ENCODE data around the gene SEMA3D.

SEMA3D gene

GRCh38 chr7:85186521-85187241 lies at the start of gene SEMA3D:
Gene SEMA3D, minus strand, starts transcription at chr7:85187056. Its CDS starts 65,165 bp downstream, at chr7:85121891.
- no peak for DNase-seq

- no peak for DNase-seq
Observed at GRCh38 chr7:85234730-85235129, 47.9 kb upstream of the SEMA3D start.

GRCh38 chr7:85232068-85232467 lies 45.2 kb upstream of the SEMA3D start:
- no peak for DNase-seq

- no peak for DNase-seq
Observed at GRCh38 chr7:85230623-85231022, 43.8 kb upstream of the SEMA3D start.

DNA sequence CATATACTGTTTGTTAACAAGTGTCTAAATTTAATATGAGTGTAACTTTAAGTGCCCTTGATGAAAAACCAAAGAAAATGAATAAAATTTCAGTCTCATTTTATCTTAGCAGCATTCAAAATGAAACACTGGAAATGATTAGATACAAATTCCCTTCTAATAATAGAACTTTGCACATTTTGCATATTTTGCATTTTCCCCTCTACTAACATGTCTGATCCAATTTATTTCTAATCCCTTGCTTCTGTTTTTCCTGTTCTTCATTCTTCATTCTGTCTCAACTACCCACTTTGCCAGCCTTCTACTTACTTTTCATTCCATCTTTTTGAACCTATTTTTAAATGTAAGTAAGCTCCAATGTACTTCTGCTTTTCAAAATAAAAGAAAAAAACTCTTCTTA lies 42.7 kb upstream of the SEMA3D start:
- no peak for DNase-seq

DNA sequence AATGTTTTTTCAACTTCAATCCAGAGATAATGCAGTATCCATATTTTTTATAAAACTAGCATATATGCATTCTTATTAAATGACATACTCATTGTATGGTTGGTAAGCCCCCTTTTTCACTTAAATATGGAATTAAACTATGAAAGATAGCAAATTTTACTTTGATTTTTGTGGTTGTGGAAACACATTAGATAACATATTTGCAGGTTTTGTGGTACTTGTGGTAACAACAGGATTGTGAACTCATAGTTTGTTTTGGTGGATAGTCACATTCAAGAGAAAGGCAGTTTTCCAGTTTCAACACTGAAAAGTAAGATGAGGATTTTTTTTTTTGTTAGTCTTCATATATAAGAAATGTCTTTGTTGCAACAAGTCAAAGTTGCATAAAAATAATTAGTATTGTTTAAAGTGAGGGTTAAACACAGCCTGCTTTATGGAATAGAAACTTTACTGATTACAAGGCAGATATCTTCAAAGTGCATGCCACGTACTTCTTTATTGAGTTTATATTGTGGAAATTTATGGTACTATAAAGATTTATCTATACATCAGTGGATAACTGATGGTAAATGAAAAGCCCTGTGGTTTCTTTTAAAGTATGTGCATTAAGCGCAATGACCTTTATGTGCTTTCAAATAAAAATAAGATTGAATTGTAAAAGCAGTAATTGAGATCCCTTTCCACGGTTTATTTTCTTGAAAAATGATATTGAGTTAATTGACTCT lies 39.7 kb upstream of the SEMA3D start:
- no peak for DNase-seq

DNA sequence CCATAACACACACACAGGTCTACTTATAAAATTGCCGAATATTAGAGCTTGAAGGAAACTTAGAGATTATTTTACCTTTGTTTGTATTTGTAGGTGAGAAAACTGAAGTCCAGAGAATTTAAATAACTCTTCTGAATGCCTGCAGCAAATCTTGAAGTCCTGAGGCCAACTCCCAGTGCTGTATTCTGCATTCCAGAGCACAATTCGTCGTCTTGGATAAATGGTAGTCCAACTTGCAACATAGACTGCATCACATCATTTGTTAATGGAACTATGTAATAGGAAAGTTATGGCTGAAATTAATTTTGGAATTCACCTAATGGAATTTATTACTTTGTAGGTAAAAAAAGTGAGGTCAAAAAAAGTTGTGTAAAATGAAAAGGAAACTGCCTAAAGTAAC lies 37.3 kb upstream of the SEMA3D start:
- no peak for DNase-seq

DNA sequence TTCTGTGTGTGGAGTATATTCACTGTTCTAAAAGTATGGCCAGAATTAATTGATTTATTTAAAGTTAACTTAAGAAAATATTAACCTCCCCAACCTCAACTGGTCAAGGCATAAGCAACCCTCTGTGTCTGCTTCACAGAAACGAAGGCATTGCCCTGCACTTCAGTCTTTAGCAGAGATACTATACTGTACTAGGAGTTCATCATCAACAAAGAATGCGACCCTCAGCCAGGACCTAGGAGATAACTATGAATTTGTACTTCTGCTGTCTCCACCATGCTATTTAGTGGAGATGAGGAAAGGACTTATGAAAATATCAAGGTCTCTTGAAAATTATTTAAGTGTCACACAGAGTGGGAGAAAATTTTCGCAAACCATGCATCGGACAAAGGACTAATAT lies 35.7 kb upstream of the SEMA3D start:
- DNase-seq, result no peak

- no peak for DNase-seq
Observed at GRCh38 chr7:85221796-85222195, 34.9 kb upstream of the SEMA3D start.

DNA sequence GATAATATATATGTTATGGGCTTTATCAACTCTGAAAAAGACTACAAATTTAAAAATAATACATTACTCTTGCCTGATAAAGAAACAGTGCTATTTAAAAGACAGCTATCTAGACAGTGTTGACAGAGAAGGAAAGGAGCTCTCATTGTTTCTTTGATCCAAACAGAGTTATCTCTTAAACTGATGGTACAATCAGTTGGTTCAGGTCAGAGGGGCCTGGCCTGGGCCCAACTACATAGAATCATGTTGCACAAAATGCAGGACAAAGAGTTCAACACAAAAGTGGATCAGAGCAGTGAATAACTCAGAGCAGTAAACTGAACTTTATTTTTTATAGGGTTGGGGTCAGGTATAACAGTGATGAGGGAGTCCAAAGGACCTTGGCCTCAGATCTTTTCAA lies 33.8 kb upstream of the SEMA3D start:
- no peak for DNase-seq

GRCh38 chr7:85220023-85220422 lies 33.2 kb upstream of the SEMA3D start:
- no peak for DNase-seq

- DNase-seq, result no peak
Observed at GRCh38 chr7:85217085-85217484, 30.2 kb upstream of the SEMA3D start.

GRCh38 chr7:85215098-85215497 lies 28.2 kb upstream of the SEMA3D start:
- no peak for DNase-seq

- no peak for DNase-seq
Observed at GRCh38 chr7:85213500-85213899, 26.6 kb upstream of the SEMA3D start.

GRCh38 chr7:85205754-85206153 lies 18.9 kb upstream of the SEMA3D start:
- DNase-seq, result no peak

- DNase-seq, result no peak
Observed at GRCh38 chr7:85204496-85204895, 17.6 kb upstream of the SEMA3D start.

DNA sequence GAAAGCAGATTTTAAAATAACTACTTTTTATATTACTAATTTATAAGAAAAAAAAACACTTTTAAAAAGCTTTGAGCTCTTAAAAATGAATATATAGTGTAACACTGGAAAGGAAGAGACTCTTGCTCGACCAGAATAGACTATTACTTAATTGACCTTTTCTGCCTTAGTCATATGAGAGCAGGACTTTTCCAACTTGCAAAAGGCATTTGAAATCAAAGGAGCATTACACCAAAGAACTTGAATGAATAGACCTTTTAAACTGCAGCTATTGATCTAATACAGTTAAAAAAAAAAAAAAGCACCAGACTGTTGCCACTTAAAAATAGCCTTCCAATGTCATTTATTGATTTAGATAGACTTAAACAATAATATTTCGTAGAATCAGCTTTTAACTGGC lies 17.2 kb upstream of the SEMA3D start:
- no peak for DNase-seq

DNA sequence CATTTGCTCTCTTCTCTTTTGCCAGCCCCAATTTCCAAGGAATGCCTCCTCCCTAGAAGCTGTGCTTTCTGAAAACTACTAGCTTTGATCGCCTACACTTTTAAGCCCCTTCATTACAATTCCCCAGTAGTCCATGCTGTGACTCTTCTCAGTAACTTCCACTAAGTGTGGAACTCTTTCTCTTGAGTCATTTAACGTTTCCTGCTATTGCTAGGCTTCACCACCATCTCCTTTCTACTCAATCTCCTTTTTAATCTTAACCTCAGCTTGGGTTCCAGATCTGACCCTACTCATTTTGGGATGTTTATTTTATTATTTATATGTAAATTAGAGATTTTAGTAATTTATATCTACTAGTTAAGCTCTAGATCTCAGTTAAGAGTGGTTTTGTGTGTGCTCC lies 14.4 kb upstream of the SEMA3D start:
- DNase-seq, result no peak

DNA sequence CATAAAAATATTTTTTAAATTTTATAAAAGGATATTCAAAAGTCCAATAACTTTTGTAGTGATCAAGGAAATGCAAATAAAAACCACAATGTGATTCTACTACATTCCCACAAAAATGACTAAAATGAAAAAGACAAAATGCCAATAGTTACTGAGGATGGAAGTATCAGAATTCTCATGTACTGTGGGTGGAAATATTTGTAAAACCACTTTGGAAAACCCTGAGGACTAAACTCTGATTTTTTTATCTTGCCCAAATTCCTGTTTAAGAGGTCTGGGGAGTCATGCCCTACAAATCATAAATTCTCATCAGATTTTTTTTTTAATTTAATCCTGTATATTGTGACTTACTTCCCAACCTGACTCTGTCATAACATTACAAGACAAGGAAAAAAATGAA lies 9.8 kb upstream of the SEMA3D start:
- no peak for DNase-seq

DNA sequence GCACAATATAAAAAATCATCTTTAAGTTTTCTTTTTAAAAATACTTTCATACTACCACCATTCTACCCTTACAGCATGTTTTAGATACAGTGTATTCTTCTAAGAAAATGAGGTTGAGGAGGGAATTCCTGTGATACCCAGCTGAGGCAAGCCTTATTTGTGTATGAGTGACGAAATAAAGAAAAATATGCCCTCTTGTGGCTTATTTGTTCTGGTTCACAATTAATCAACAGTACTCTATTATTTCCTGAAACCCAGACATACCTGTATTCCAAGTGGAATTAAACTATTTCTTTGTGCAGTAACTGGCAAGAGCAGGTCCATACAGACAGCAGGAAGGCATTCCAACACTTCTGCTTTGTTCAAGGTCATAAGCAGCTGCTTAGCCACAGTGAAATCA lies 4.5 kb upstream of the SEMA3D start:
- DNase-seq, result no peak

DNA sequence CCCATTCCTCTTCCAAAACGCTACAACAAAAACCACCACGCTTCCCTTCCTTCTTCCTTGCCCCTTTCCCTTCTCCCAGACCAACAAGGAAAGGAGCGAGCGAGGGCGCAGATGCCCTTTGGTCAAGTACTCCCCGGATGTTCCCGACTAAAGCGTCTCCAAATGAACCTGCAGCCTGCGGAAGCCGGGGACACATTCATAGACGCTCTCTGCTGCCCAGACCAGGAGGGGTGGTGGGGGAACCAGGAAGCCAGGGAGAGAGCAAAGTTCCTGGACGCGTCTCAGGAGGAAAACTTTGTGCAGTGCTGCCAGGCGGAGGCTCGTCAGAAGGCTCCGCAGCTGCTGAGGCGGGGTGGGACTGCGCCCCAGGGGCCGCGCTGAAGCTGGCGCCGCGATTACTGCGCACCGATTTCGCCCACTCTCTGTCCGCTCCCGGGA lies 754 bp downstream of the SEMA3D start:
- no peak for DNase-seq

DNA sequence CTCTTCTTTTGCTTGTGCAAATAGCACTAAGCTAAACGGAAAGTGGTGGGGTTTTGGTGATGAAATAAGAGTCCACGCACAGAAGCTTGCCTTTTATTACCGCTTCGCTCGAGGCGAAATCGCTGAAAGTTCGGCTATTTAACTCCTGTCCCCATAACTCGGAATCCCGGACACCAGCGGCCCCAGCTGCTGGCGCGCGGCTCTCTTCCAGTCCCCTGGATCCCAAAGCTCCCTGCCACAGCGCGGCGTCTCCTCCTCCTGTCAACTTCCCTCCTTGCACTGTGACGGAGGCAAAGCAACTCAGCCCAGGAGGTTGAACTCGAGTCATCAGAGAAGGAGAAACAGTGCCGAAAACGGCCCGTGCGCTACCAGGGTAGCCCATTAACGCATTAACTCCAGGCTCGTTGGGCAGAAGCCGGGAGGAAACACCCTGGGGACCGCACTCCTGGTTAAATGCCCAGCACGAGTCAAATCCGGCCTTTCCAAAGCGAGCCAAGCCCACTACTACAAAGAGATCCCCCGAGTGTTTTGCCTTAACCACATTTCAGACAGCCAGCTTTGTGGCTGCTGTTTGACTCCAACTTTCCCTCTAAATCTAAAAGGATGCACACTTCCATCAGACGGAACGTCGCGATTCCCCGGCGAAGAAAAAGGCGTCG lies 1.3 kb downstream of the SEMA3D start:
- no peak for DNase-seq

DNA sequence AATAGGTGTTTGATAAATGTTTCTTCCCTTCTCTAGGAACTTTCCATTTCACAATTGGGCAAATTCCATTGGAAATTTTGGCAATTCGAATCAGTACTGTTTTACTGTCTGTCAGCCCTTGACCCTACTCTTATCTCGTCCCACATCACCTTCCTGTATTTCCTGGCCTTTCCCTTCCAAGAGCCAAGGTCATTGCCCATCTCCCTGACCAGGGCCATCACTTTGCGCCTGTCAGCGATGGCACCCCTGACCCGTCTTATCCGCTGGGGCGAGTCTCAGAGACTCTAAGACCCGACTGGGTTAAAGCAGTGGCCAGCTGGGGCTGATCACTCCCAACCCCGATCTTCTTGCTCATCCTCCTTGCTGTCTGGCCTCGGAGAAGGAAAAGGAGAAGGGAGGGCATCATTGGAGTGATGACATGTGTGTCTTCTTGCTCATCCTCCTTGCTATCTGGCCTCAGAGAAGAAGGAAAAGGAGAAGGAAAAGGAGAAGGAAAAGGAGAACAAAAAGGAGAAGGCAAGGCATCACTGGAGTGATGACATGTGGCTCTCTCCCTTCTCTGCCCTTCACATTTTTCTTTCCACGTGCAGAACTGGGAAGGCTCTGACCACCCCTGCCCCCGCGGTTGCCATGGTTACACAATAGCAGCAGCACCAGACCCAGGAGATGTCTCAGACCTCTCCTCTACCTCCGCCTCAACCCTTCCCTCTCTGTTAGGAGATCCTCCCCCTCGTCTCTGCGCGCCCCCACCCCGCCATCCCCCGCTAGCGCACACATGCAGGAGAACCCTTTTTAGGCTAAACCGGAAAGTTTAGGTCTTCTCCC lies 2.0 kb downstream of the SEMA3D start:
- DNase-seq, result no peak

All from stimulated activated CD4-positive, alpha-beta T cell treated with anti-CD3 and anti-CD28 coated beads, Interleukin-4, amount 100 ng/mL, for 24 hours (primary cell).